Prostate gland (tissue), 2 donors: ENCODE data around the gene EPHA2. TPM values are rescaled to one million over a fixed set of nuclear protein-coding genes. Genes with fewer than 3 reads are reported as not detected.

ENCODE experiments used
- DNase-seq: peaks from one replicate; pipeline ENCODE4 v3.0.0-alpha.2; 2019; ENCODE audit warnings: low spot score
- H3K27ac ChIP-seq, 2 donors: fragments of 200-600 bp; sonication (generic); 2 replicates each; pipeline ENCODE4 v1.5.1; 2017 to 2019
- H3K27me3 ChIP-seq: fragments of 200-600 bp; sonication (generic); replicated peaks from 2 replicates; pipeline ENCODE4 v1.5.1; 2019; ENCODE audit not compliant: insufficient read depth
- H3K36me3 ChIP-seq, 2 donors: fragments of 200-600 bp; sonication (generic); 1 replicate in 1 of 2; 2 replicates in 1 of 2; pipeline versions ENCODE4 v1.5.1 to v1.8.1; 2017 to 2019
- H3K4me1 ChIP-seq: fragments of 200-600 bp; sonication (generic); replicated peaks from 2 replicates; pipeline ENCODE4 v1.5.1; 2019
- H3K4me3 ChIP-seq, 2 donors: fragments of 200-600 bp; sonication (generic); 2 replicates each; pipeline ENCODE4 v1.5.1; 2017 to 2019
- H3K9me3 ChIP-seq: fragments of 200-600 bp; sonication (generic); 2 replicates; pipeline ENCODE4 v1.5.1; 2017
- CTCF ChIP-seq, 4 experiments: fragments of 200-600 bp in 2 of 4; fragments of 450-650 bp in 2 of 4; sonication (generic) in 2 of 4; IDR thresholded peaks; 1 replicate in 3 of 4; 2 replicates in 1 of 4; pipeline ENCODE4 v1.5.1; 2016 to 2019; ENCODE audit warnings: antibody characterized with exemption in 4 of 4, mild to moderate bottlenecking in 2 of 4, moderate library complexity in 2 of 4
- POLR2A ChIP-seq: fragments of 450-650 bp; IDR thresholded peaks from one replicate; pipeline ENCODE4 v1.6.1; 2016; ENCODE audit warnings: antibody characterized with exemption, mild to moderate bottlenecking
- POLR2AphosphoS5 ChIP-seq: sonication (generic); formaldehyde crosslinking; IDR thresholded peaks from one replicate; pipeline ENCODE4 v1.6.1; 2017; ENCODE audit warnings: antibody characterized with exemption
- WGBS: methylation state at CpG from one replicate; pipeline ENCODE4 v1.1.5; 2018; 5-methylcytosine and 5-hydroxymethylcytosine counted together
- intact Hi-C: fragments of 100-400 bp; cut with DNase I; formaldehyde crosslinking; loops from one replicate; pipeline ENCODE4 v1.14.2; 2022
- total RNA-seq, 2 donors: library from RNA; depleted of rRNA; stranded (reverse); fragments of >200 nt; gene quantifications; one replicate each; pipeline ENCODE4 v1.1.0, GENCODE V29; 2016

Gene EPHA2
- total RNA-seq, 2 donors from 2014 or later, result 14.8 to 17.7 TPM

GRCh38 chr1:16132325-16132785 lies 23.5 kb downstream of the EPHA2 start:
- H3K27me3 ChIP-seq, result no peaks in the 10 kb centered on the region
- H3K36me3 ChIP-seq, result no peaks in the 10 kb centered on the region
- 85% methylated on average over 6 of the region's 6 CpGs for WGBS
- H3K4me3 ChIP-seq, result no peak overlapping the region
- H3K27ac ChIP-seq, result no peak overlapping the region
- intact Hi-C loops, result no loop called here
- TF ChIP-seq POLR2A (no peak), CTCF (IDR thresholded peaks at IDR 0.05) (no peak), POLR2AphosphoS5 (no peak)
- no peaks in the 10 kb centered on the region for H3K9me3 ChIP-seq
- DNase-seq, result no peak
- no peaks in the 10 kb centered on the region for H3K4me1 ChIP-seq

- H3K36me3 ChIP-seq, result no peaks in the 10 kb centered on the region
Measured at GRCh38 chr1:16131636-16132324, 24.1 kb downstream of the EPHA2 start.

GRCh38 chr1:16130827-16131226 lies 25.0 kb downstream of the EPHA2 start:
- Histone ChIP-seq H3K36me3 (no peaks in the 10 kb centered on the region), H3K9me3 (no peaks in the 10 kb centered on the region), H3K4me3 (no peak overlapping the region), H3K27ac (no peak overlapping the region), H3K27me3 (no peaks in the 10 kb centered on the region), H3K4me1 (peaks cover 4% of the 10 kb centered on the region)
- 96% methylated on average over 6 of the region's 6 CpGs for WGBS
- intact Hi-C loops, result no loop called here
- no peak for TF ChIP-seq POLR2AphosphoS5
- no peak for TF ChIP-seq CTCF (IDR thresholded peaks at IDR 0.05)
- no peak for TF ChIP-seq POLR2A
- DNase-seq, result no peak

More at GRCh38 chr1:16131636-16132324, 24.1 kb downstream of the EPHA2 start:
- intact Hi-C loops, result no loop called here
- H3K27ac ChIP-seq, result no peak overlapping the region
- TF ChIP-seq CTCF (IDR thresholded peaks at IDR 0.05) (no peak), POLR2A (no peak), POLR2AphosphoS5 (no peak)
- no peaks in the 10 kb centered on the region for H3K27me3 ChIP-seq
- no peaks in the 10 kb centered on the region for H3K9me3 ChIP-seq
- no peak for DNase-seq
- no peaks in the 10 kb centered on the region for H3K4me1 ChIP-seq
- no peak overlapping the region for H3K4me3 ChIP-seq
- 93% methylated on average over 28 of the region's 28 CpGs for WGBS

GRCh38 chr1:16129921-16130543 lies 25.8 kb downstream of the EPHA2 start:
- Histone ChIP-seq H3K9me3 (no peaks in the 10 kb centered on the region), H3K4me1 (peaks cover 4% of the 10 kb centered on the region), H3K4me3 (no peak overlapping the region), H3K27me3 (no peaks in the 10 kb centered on the region), H3K27ac (no peak overlapping the region), H3K36me3 (no peaks in the 10 kb centered on the region)
- 94% methylated on average over 16 of the region's 16 CpGs for WGBS
- no peak for DNase-seq
- intact Hi-C loops, result no loop called here
- TF ChIP-seq POLR2AphosphoS5 (no peak), CTCF (IDR thresholded peaks at IDR 0.05) (no peak), POLR2A (no peak)

GRCh38 chr1:16129316-16129715 lies 26.6 kb downstream of the EPHA2 start:
- H3K27ac ChIP-seq, result no peak overlapping the region
- peaks cover 4% of the 10 kb centered on the region for H3K4me1 ChIP-seq
- intact Hi-C loops, result no loop called here
- H3K36me3 ChIP-seq, result no peaks in the 10 kb centered on the region
- H3K9me3 ChIP-seq, result no peaks in the 10 kb centered on the region
- H3K27me3 ChIP-seq, result no peaks in the 10 kb centered on the region
- 91% methylated on average over 17 of the region's 19 CpGs for WGBS
- DNase-seq, result no peak
- H3K4me3 ChIP-seq, result no peak overlapping the region
- no peak for TF ChIP-seq CTCF (IDR thresholded peaks at IDR 0.05)
